HepG2 (cell line): ENCODE data around the gene ERLEC1. TPM values are rescaled to one million over a fixed set of nuclear protein-coding genes. Genes with fewer than 3 reads are reported as not detected.

ENCODE experiments used
- AKAP8 ChIP-seq: sonication (generic); formaldehyde crosslinking; IDR thresholded peaks from 2 replicates; pipeline ENCODE4 v1.5.1; 2020; ENCODE audit warnings: mild to moderate bottlenecking, missing genetic modification reagents
- CSRNP2 ChIP-seq: sonication (generic); formaldehyde crosslinking; conservative IDR thresholded peaks from 2 replicates; pipeline ENCODE4 v1.8.0; 2022; ENCODE audit warnings: low read depth, missing genetic modification reagents
- ETV5 ChIP-seq: IDR thresholded peaks from 2 replicates; pipeline ENCODE4 v1.6.1; 2018; ENCODE audit warnings: missing biosample characterization, missing genetic modification reagents, inconsistent platforms, borderline replicate concordance
- FOSL2 ChIP-seq: sonication (generic); formaldehyde crosslinking; IDR thresholded peaks from 2 replicates; pipeline ENCODE4 v1.4.0; 2020; ENCODE audit warnings: missing genetic modification reagents
- HNRNPH1 ChIP-seq: fragments of 200-400 bp; formaldehyde crosslinking; optimal IDR thresholded peaks from 2 replicates; pipeline ENCODE3; 2017; ENCODE audit warnings: mild to moderate bottlenecking, low read depth, low read length
- LBX2 ChIP-seq: sonication (generic); formaldehyde crosslinking; IDR thresholded peaks from 2 replicates; pipeline ENCODE4 v1.5.0; 2020; ENCODE audit warnings: missing genetic modification reagents, mild to moderate bottlenecking, borderline replicate concordance
- MTA1 ChIP-seq: sonication (generic); formaldehyde crosslinking; IDR thresholded peaks from 2 replicates; pipeline ENCODE4 v1.4.0; 2020; ENCODE audit warnings: missing genetic modification reagents, mild to moderate bottlenecking, borderline replicate concordance
- MTERF4 ChIP-seq: sonication (generic); formaldehyde crosslinking; IDR thresholded peaks from 2 replicates; pipeline ENCODE4 v1.8.0; 2023; ENCODE audit warnings: mild to moderate bottlenecking, missing genetic modification reagents
- THAP11 ChIP-seq: IDR thresholded peaks from 2 replicates; pipeline ENCODE4 v1.6.1; 2016; ENCODE audit warnings: missing biosample characterization, missing genetic modification reagents
- TMF1 ChIP-seq: sonication (generic); formaldehyde crosslinking; IDR thresholded peaks from 2 replicates; pipeline ENCODE4 v1.8.1; 2022; ENCODE audit warnings: low read depth, missing genetic modification reagents
- ZBED4 ChIP-seq: sonication (generic); formaldehyde crosslinking; IDR thresholded peaks from 2 replicates; pipeline ENCODE4 v1.4.0; 2020; ENCODE audit warnings: missing genetic modification reagents, borderline replicate concordance
- ZIK1 ChIP-seq: sonication (generic); formaldehyde crosslinking; IDR thresholded peaks from 2 replicates; pipeline ENCODE4 v1.5.0; 2020; ENCODE audit warnings: mild to moderate bottlenecking, low read depth, missing genetic modification reagents, borderline replicate concordance
- ZMAT3 ChIP-seq: sonication (generic); formaldehyde crosslinking; conservative IDR thresholded peaks from 2 replicates; pipeline ENCODE4 v1.7.0; 2021; ENCODE audit warnings: missing genetic modification reagents
- ZNF121 ChIP-seq: sonication (generic); formaldehyde crosslinking; IDR thresholded peaks from 2 replicates; pipeline ENCODE4 v1.5.0; 2020; ENCODE audit warnings: mild to moderate bottlenecking, missing genetic modification reagents
- ZNF180 ChIP-seq: sonication (generic); formaldehyde crosslinking; IDR thresholded peaks from 2 replicates; pipeline ENCODE4 v1.4.0; 2020; ENCODE audit warnings: low read depth, missing genetic modification reagents, borderline replicate concordance
- ZNF3 ChIP-seq: IDR thresholded peaks from 2 replicates; pipeline ENCODE4 v1.7.0; 2017; ENCODE audit warnings: inconsistent platforms
- ZNF484 ChIP-seq: sonication (generic); formaldehyde crosslinking; IDR thresholded peaks from 2 replicates; pipeline ENCODE4 v1.5.1; 2020; ENCODE audit warnings: mild to moderate bottlenecking, low read depth, missing genetic modification reagents, borderline replicate concordance
- ZNF550 ChIP-seq: sonication (generic); formaldehyde crosslinking; IDR thresholded peaks from 2 replicates; pipeline ENCODE4 v1.4.0; 2020; ENCODE audit warnings: mild to moderate bottlenecking, missing genetic modification reagents, borderline replicate concordance
- ZNF563 ChIP-seq: sonication (generic); formaldehyde crosslinking; IDR thresholded peaks from 2 replicates; pipeline ENCODE4 v1.8.0; 2022; ENCODE audit warnings: mild to moderate bottlenecking, moderate library complexity, missing genetic modification reagents
- ZNF616 ChIP-seq: sonication (generic); formaldehyde crosslinking; IDR thresholded peaks from 2 replicates; pipeline ENCODE4 v1.5.0; 2020; ENCODE audit warnings: low read depth, mild to moderate bottlenecking, missing genetic modification reagents
- ZNF7 ChIP-seq: IDR thresholded peaks from 2 replicates; pipeline ENCODE4 v1.6.1; 2016; ENCODE audit warnings: missing biosample characterization, missing genetic modification reagents
- polyA plus RNA-seq, 8 experiments: library from polyadenylated mRNA; depleted of rRNA in 3 of 8; stranded (reverse) in 7 of 8; unstranded in 1 of 8; fragments of >200 nt; fragmentation: Illumina TruSeq in 4 of 8; extraction: Trizol in 4 of 8; gene quantifications; 2 replicates each; pipeline versions ENCODE4 v1.2.1 to v1.2.3, GENCODE V29; 2011 to 2016; ENCODE audit warnings: low read depth in 4 of 8, missing spikeins in 1 of 8, mixed read lengths in 1 of 8; ENCODE audit not compliant: insufficient read depth in 1 of 8
- total RNA-seq, 5 experiments: library from RNA; depleted of rRNA; stranded (reverse); fragments of >200 nt; fragmentation: Illumina TruSeq; extraction: Trizol; gene quantifications; 2 replicates each; pipeline ENCODE4 v1.2.3, GENCODE V29; 2016; ENCODE audit warnings: low read depth in 1 of 5

ERLEC1 gene
- total and polyA plus RNA-seq, 2 of the 13 experiments (the other 11 are each of a cell fraction or from before 2014, with no cell fraction given): 87.3 to 88.4 TPM

- TF ChIP-seq ZBED4 (CRISPR knock-in tag) (peak; percentile 84), HNRNPH1 (no peak), ZNF616 (CRISPR knock-in tag) (no peak; the same call in 1 of the 2 replicates), ZMAT3 (CRISPR knock-in tag) (peak; percentile 86; the same call in 1 of the 2 replicates), ZNF180 (CRISPR knock-in tag) (peak; percentile 86; the same call in 1 of the 2 replicates), ZIK1 (peak; percentile 67; the same call in 1 of the 2 replicates), ZNF563 (CRISPR knock-in tag) (peak; percentile 71; the same call in 1 of the 2 replicates), THAP11 (CRISPR knock-in tag) (peak; percentile 97), FOSL2 (CRISPR knock-in tag) (peak; percentile 70), LBX2 (CRISPR knock-in tag) (peak; percentile 64), MTA1 (CRISPR knock-in tag) (no peak; the same call in none of the 2 replicates), AKAP8 (CRISPR knock-in tag) (peak; percentile 67), ZNF550 (CRISPR knock-in tag) (0 out of 2 replicates have a peak, but pooled peaks have one; percentile 77), ZNF121 (peak; percentile 16), ZNF3 (CRISPR knock-in tag) (no peak), ZNF7 (0 out of 2 replicates have a peak, but pooled peaks have one; percentile 2), TMF1 (CRISPR knock-in tag) (peak; percentile 95; the same call in 1 of the 2 replicates), MTERF4 (peak; percentile 41), ZNF484 (CRISPR knock-in tag) (no peak; the same call in 1 of the 2 replicates), ETV5 (peak; percentile 95), CSRNP2 (no peak)
Observed at GRCh38 chr2:53786705-53787613, at the start of gene ERLEC1, which contains the start of gene ASB3 (continued).
